Esophagus squamous epithelium (tissue), 4 donors: ENCODE measurements around the gene ZNF512.

Source experiments
- CTCF ChIP-seq, 6 experiments: fragments of 450-650 bp in 4 of 6; fragments of 200-600 bp in 2 of 6; sonication (generic) in 2 of 6; IDR thresholded peaks; one replicate each; pipeline ENCODE4 v1.5.1; 2016 to 2019; ENCODE audit warnings: antibody characterized with exemption in 6 of 6, mild to moderate bottlenecking in 4 of 6, moderate library complexity in 4 of 6
- POLR2A ChIP-seq, 4 donors: fragments of 450-650 bp; IDR thresholded peaks; one replicate each; pipeline ENCODE4 v1.6.1; 2017; ENCODE audit warnings: antibody characterized with exemption in 4 of 4, mild to moderate bottlenecking in 4 of 4, moderate library complexity in 3 of 4

DNA sequence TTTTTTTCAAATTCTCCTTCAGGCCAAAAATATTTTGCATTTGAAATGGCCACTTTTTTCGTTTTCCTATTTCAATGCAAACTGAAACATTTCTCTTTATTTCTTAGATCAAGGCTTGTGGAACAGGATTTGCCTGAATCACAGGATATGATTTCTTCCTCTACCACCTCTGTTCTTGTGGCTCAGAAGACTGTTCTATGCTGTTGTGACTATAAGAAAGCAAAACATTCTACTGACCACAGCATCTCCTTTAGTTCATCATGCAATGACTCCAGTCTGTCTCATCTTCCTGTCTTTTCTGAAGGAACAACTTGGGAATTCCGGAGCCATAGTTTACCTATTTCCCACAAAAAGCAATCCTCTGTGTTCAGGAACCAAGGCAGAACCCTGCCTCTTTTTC lies 16.2 kb upstream of the ZNF512 start:
- TF ChIP-seq CTCF (IDR thresholded peaks at IDR 0.05) (no peak), POLR2A (IDR thresholded peaks at IDR 0.05) (no peak)
